Muscle layer of duodenum (tissue), 2 donors: ENCODE measurements around the gene ADAMTS19.
"Not testable (repeated sequence)": the region's sequence is repeated elsewhere in the genome, so short reads cannot be mapped to it uniquely, and the experiment has no call there.

ENCODE experiments used
- H3K27ac ChIP-seq: one replicate; pipeline ENCODE4 v1.7.0; 2013; ENCODE audit warnings: mild to moderate bottlenecking, low read length
- H3K27me3 ChIP-seq: one replicate; pipeline ENCODE4 v1.7.0; 2013; ENCODE audit warnings: low read depth, mild to moderate bottlenecking, control low read depth, low read length
- H3K36me3 ChIP-seq, 2 donors: one replicate each; pipeline ENCODE4 v1.7.0; 2013; ENCODE audit warnings: low read length in 2 of 2, control low read depth in 1 of 2, mild to moderate bottlenecking in 1 of 2; ENCODE audit not compliant: insufficient read depth in 2 of 2, control insufficient read depth in 1 of 2
- H3K4me1 ChIP-seq, 2 donors: one replicate each; pipeline ENCODE4 v1.7.0; 2013; ENCODE audit warnings: low read length in 2 of 2, mild to moderate bottlenecking in 2 of 2, control low read depth in 1 of 2, moderate library complexity in 1 of 2; ENCODE audit not compliant: insufficient read depth in 2 of 2, control insufficient read depth in 1 of 2
- H3K4me3 ChIP-seq, 2 donors: one replicate each; pipeline ENCODE4 v1.7.0; 2013; ENCODE audit warnings: low read length in 2 of 2, low read depth in 1 of 2, mild to moderate bottlenecking in 1 of 2
- H3K9me3 ChIP-seq, 2 donors: one replicate each; pipeline ENCODE4 v1.7.0; 2013; ENCODE audit warnings: low read length in 2 of 2, control low read depth in 1 of 2, mild to moderate bottlenecking in 1 of 2; ENCODE audit not compliant: control insufficient read depth in 1 of 2
- donor health status: healthy.

Gene ADAMTS19

DNA sequence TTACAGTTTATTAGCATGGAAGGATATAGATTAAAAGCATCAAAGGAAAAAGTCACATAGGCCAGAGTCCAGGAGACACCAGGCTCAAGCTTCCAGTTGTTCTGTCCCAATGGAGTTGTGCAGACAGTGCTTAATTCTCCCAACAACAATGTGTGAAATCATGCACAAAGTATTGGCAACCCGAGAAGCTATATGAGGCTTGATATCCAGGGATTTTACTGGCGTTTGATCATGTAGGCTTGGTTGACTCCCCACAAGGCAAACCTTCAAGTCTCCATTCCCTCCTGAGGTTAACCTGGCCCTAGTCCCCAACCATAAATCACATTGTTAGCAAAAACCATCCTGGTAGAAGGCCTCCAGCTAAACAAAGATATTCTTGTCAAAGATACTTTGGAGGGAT is 141.5 kb downstream of the ADAMTS19 start:
- no peak overlapping the region for H3K4me3 ChIP-seq
- no peaks in the 10 kb centered on the region for H3K36me3 ChIP-seq
- H3K27ac ChIP-seq: no peak overlapping the region
- no peaks in the 10 kb centered on the region for H3K9me3 ChIP-seq
- no peaks in the 10 kb centered on the region for H3K27me3 ChIP-seq
- H3K4me1 ChIP-seq: no peaks in the 10 kb centered on the region

DNA sequence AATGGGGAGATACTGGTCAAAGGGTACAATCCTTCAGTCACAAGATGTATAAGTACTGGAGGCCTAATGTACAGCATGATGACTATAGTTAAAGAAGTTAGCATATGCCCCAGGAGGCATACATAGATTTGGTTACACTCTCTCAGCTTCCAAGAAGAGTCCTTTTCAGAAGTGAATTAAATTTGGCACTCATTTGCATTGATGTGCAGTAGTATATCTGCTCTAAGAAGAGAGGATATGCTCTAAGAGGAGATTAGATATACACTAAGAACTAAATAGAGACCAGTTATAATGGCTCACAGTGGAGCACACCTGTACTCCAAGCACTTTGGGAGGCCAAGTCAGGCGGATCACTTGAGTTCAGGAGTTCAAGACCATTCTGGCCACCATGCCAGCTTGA is 148.3 kb downstream of the ADAMTS19 start:
- no peaks in the 10 kb centered on the region for H3K27me3 ChIP-seq
- no peak overlapping the region for H3K27ac ChIP-seq
- no peaks in the 10 kb centered on the region for H3K36me3 ChIP-seq
- H3K4me3 ChIP-seq: no peak overlapping the region
- no peaks in the 10 kb centered on the region for H3K9me3 ChIP-seq
- no peaks in the 10 kb centered on the region for H3K4me1 ChIP-seq

DNA sequence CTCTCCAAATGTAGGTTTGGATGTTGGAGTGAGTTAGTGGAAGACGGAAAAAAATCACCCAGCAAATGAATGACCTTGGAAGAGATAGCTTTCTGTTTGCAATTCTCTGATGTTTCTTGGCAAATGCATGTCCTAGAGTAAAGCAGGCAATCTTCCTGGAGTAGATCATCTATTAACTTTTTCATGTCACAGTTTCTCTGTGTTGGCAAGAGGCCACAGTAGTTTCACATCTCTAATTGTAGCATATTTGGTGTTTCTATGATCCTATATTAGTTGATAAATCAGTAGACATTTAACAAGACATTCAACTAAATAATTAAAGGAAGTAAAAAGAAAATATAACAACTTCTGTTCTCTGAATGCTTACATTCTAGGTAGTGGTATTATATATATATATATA is 149.6 kb downstream of the ADAMTS19 start:
- Histone ChIP-seq H3K36me3 (no peaks in the 10 kb centered on the region), H3K4me1 (no peaks in the 10 kb centered on the region), H3K9me3 (no peaks in the 10 kb centered on the region), H3K27me3 (no peaks in the 10 kb centered on the region), H3K27ac (no peak overlapping the region), H3K4me3 (no peak overlapping the region)

DNA sequence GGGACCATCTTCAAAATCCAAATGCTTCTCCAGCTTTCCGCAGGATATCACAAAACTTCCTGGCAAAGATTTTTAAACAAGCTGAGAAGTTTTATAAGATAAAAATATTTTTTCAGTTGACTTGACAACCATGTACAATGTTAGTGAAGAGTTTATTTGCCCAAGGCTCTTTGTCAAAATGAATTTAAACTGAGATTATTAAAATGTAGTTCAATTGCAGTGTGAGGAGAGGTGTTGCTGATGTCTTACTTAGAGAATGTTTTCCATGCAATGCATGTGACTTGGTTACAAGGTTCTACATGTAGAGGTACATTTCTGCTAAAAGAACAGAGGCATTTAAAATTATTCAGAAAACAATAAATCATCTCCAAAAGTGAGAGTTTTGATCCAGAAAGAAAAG is 156.4 kb downstream of the ADAMTS19 start:
- H3K4me3 ChIP-seq: no peak overlapping the region
- H3K27me3 ChIP-seq: no peaks in the 10 kb centered on the region
- H3K27ac ChIP-seq: no peak overlapping the region
- H3K9me3 ChIP-seq: no peaks in the 10 kb centered on the region
- H3K36me3 ChIP-seq: no peaks in the 10 kb centered on the region
- H3K4me1 ChIP-seq: no peaks in the 10 kb centered on the region

DNA sequence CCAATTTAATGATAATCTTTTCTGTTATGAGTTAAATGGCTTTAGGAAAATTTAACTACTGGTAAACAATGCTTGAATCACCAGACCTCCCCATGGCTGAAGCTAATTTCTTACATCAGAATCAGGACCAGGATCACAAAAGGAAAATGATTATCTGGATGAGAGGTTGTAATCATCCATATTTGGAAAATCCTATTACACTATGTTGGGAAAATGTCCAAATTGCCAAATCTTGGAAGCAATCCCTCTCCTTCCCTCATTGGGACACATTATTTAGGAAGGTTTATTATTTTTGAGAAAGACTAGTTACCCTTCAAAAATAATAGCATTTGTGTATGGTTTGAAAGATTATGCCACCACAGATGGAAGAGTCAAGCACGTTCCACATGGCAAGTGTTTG is 157.1 kb downstream of the ADAMTS19 start:
- no peak overlapping the region for H3K4me3 ChIP-seq
- H3K27ac ChIP-seq: no peak overlapping the region
- no peaks in the 10 kb centered on the region for H3K9me3 ChIP-seq
- no peaks in the 10 kb centered on the region for H3K4me1 ChIP-seq
- no peaks in the 10 kb centered on the region for H3K27me3 ChIP-seq
- no peaks in the 10 kb centered on the region for H3K36me3 ChIP-seq

DNA sequence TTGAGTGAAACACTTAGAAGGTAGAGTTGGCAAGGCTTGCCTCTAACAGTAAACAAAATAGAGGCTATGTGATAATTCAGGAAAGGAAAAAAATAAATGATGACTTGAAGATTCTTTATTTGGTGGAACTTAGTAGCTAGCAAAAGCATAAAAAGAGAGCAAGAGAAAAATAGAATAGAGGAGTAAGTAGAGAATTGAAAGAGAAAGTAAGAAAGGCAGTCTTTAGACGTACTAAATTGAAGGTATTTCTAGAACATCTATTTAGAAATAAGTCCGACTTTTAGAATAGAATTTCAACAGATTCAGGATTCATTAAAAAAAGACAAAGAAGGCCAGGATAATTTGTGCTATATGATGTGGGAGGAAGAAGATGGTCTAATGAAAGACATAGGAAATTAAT is 159.7 kb downstream of the ADAMTS19 start:
- H3K4me3 ChIP-seq: no peak overlapping the region
- H3K27me3 ChIP-seq: no peaks in the 10 kb centered on the region
- H3K4me1 ChIP-seq: no peaks in the 10 kb centered on the region
- H3K27ac ChIP-seq: no peak overlapping the region
- no peaks in the 10 kb centered on the region for H3K9me3 ChIP-seq
- H3K36me3 ChIP-seq: no peaks in the 10 kb centered on the region

DNA sequence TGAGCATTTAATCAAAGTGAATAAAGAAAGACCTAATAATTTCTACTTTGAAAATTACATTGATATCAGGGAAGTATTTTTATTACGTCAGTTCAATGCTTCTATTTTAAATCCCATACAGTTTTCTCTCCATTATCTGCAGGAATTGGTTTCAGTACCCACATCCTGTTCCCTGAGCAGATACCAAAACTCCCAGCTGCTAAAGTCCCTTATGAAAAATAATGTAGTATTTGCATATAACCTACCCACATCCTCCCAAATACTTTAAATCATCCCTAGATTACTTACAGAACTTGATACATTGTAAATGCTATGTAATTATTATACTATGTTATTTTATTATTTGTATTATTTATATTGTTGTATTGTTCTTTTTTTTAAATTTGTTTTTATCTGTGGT is 162.4 kb downstream of the ADAMTS19 start:
- no peaks in the 10 kb centered on the region for H3K9me3 ChIP-seq
- H3K27ac ChIP-seq: no peak overlapping the region
- no peaks in the 10 kb centered on the region for H3K36me3 ChIP-seq
- no peaks in the 10 kb centered on the region for H3K27me3 ChIP-seq
- no peak overlapping the region for H3K4me3 ChIP-seq
- no peaks in the 10 kb centered on the region for H3K4me1 ChIP-seq

DNA sequence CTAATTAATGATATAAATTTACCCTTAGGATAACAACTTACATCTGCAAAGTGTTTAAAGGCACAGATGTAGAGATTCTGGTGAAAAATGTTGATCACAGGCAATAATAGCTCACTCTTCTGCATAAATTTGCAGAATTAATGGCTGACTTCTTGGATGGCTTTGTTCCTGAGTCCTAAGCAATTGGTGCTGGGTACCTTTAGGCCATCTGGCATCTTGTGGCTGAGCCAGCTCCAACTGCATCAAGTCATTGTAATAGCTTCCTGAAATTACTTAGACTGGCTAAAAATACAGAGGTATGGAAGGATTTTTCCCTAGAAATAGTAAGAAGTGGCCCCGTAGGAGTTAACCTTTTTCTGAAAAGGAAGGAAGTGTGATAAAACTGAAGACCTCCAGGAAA is 169.5 kb downstream of the ADAMTS19 start:
- no peaks in the 10 kb centered on the region for H3K4me1 ChIP-seq
- H3K36me3 ChIP-seq: no peaks in the 10 kb centered on the region
- H3K27me3 ChIP-seq: no peaks in the 10 kb centered on the region
- peaks cover 0 to 10% of the 10 kb centered on the region in 2 donors for H3K9me3 ChIP-seq
- H3K4me3 ChIP-seq: no peak overlapping the region
- no peak overlapping the region for H3K27ac ChIP-seq

DNA sequence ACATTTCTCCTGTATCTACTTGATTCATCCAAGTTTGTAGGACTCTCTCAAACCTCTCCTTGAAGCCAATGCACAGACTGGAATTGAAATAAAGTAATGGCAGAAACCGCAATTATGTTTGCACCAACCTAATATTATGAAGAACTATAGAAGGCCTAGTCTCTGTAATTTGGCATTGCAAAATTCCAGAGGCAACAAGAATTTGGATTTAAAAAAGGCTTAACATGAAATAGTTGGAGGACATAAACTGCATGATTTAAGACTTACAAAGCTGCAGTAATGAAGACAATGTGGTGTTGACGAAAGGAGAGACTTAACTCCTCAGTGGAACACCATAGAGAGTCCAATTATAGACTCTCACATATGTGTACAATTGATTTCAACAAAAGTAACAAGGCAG is 170.0 kb downstream of the ADAMTS19 start:
- H3K4me1 ChIP-seq: no peaks in the 10 kb centered on the region
- H3K4me3 ChIP-seq: no peak overlapping the region
- H3K36me3 ChIP-seq: no peaks in the 10 kb centered on the region
- H3K27me3 ChIP-seq: no peaks in the 10 kb centered on the region
- peaks cover 0 to 10% of the 10 kb centered on the region in 2 donors for H3K9me3 ChIP-seq
- no peak overlapping the region for H3K27ac ChIP-seq

DNA sequence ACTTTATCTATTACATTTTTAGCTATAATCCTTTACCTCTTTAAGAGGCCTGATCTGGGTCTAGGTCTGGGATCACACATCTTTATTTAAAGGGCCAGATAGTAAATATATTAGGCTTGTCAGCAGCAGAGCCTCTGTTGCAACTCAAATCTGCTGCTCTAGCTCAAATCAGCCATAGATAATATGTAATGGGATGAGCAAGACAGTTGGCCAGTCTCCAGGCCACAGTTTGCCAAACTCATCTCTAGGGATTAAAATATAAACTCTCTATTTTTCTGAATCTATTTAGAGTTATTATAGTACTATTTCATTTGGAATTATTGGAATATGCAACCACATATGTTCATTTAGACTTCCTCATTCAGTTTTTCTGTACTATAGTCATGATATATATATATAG is 171.9 kb downstream of the ADAMTS19 start:
- H3K4me3 ChIP-seq: no peak overlapping the region
- peaks cover 0 to 10% of the 10 kb centered on the region in 2 donors for H3K9me3 ChIP-seq
- no peaks in the 10 kb centered on the region for H3K27me3 ChIP-seq
- no peaks in the 10 kb centered on the region for H3K4me1 ChIP-seq
- no peak overlapping the region for H3K27ac ChIP-seq
- H3K36me3 ChIP-seq: no peaks in the 10 kb centered on the region

DNA sequence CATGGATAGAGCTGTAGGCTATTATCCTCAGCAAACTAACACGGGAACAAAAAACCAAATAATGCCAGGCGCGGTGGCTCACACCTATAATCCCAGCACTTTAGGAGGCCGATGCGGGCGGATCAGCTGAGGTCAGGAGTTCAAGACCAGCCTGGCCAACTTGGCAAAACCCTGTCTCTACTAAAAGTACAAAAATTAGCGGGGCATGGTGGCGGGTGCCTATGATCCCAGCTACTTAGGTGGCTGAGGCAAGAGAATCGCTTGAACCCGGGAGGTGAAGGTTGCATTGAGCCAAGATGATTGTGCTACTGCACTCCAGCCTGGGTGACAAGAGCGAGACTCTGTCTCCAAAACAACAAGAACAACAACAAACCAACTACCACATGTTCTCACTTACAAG is 177.4 kb downstream of the ADAMTS19 start:
- H3K36me3 ChIP-seq, H3K4me3 ChIP-seq, H3K9me3 ChIP-seq, H3K27ac ChIP-seq, H3K4me1 ChIP-seq, H3K27me3 ChIP-seq: not testable (repeated sequence)

DNA sequence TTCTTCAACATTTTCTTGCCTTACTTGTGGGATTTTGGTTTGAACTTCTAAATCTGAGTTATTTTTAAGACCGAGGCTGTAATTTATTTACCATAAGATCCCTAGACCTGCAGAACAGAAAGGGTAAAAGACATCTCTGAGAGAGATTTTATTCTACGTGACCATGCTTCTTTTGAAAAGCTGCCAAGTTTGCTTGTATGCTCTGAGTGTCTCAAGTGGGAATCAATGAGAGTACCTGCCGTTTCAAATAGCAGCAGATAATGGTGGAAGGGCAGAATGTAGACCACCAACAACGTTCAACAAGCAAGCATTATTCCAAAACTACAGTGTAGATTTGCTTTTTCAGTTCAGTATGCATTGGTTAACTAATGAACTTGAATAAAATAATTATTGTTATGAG is 179.2 kb downstream of the ADAMTS19 start:
- Histone ChIP-seq H3K4me3 (no peak overlapping the region), H3K36me3 (no peaks in the 10 kb centered on the region), H3K27ac (no peak overlapping the region), H3K4me1 (no peaks in the 10 kb centered on the region), H3K9me3 (no peaks in the 10 kb centered on the region), H3K27me3 (no peaks in the 10 kb centered on the region)
